GM18498 (cell line): ENCODE data around the gene MYO3B.
"Not testable (repeated sequence)": the region's sequence is repeated elsewhere in the genome, so short reads cannot be mapped to it uniquely, and the experiment has no call there.

Experiments used
- ATAC-seq: cut with Tn5 transposase; IDR thresholded peaks from one replicate; pipeline ENCODE4 v1.9.1; 2021; ENCODE audit warnings: mild to moderate bottlenecking, moderate library complexity; ENCODE audit not compliant: unreplicated experiment

MYO3B gene

DNA sequence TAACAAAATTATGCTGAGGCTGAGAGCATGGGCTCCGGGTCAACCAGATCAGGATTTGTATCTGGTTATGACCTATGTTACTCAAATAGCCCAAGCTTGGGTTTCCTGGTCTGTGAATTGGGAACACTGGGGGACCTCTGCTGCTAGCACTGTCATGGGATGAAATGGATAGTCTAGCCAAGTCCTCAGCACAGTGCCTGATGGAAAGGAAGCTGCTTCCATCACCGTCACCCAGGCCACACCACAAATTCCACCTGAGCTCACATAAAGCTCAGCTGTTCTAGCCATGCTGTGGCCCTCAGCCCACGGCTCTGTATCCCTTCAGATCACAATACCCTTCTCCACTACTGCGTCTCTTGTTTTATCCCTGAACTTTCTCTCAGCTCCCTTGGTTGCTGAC lies 357.6 kb downstream of the MYO3B start:
- no peak for ATAC-seq

DNA sequence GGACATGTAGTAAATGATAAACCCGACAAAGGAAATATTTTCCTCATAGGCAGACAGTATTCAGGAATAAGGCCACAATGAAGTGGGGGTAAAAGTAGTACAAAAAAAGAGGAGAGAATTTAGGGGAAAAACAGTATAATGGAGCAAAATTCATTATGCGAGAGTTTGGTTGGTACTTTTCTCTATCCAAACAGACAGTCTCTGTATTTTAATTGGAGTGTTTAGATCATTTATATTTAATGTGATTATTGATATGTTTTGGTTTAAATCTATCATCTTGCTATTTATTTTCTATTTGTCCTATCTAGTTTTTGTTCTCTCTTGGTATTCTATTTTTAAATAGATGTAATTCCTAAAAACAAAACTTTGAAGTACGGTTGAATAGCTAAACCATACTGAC lies 366.9 kb downstream of the MYO3B start:
- ATAC-seq = no peak

DNA sequence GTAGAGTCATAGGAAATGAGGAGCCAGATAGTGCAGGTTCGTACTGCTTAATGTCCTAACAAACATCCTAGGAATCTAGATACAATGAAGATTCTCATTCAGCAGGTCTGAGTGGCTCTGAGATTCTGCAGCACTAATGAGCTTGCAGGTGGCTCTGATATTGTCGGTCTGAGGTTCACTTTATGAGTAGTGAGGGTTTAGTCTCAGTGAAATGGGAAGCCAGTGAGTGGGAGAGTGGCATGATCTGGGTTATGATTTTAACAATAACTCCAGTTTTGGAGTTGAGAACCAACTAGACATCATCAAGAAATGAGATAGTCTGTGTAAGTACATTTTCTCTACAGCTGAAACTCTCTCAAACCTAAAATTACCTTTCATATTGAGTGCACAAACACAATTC lies 370.4 kb downstream of the MYO3B start:
- no peak for ATAC-seq

DNA sequence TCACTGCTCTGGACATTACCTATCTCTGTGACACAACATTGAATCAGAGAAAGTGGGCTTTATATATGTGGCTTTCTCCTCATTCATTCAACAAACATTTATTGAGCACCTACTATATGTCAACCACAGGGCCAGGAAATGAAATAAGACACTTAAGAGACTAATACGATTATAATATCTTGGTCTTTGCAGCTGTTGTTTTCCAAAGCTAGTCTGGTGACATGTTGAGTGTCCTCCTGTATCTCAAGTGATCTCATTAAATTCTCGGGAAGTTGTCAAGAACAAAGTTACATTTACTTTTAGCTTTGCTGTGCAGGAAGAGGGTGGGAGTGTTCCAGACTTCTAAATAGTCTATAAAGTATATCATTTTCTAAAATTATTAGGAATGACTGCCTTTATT lies 372.6 kb downstream of the MYO3B start:
- ATAC-seq = no peak

DNA sequence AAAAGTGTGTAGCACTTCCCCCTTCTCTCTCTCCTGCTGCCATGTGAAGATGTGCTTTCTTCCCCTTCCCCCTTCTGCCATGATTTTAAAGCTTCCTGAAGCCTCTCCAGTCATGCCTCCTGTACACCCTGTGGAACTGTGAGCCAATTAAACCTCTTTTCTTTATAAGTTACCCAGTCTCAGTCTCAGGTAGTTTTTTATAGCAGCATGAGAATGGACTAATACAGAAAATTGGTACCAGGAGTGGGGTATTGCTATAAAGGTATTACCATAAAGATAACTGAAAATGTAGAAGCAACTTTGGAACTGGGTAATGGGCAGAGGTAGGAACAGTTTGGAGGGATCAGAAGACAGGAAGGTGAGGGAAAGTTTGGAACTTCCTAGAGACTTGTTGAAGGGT lies 374.0 kb downstream of the MYO3B start:
- not testable (repeated sequence) for ATAC-seq

DNA sequence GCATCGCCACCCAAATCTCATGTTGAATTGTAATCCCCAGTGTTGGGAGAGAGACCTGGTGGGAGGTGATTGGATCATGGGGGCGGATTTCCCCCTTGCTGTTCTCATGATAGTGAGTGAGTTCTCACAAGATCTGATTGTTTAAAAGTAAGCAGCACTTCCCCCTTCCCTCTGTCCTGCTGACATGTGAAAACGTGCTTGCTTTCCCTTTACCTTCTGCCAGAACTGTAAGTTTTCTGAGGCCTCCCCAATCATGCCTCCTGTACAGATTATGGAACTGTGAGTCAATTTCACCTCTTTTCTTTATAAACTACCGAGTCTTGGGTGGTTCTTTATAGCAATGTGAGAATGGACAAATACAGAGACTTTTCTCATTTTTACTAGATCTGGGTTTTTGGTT lies 375.8 kb downstream of the MYO3B start:
- ATAC-seq = no peak

DNA sequence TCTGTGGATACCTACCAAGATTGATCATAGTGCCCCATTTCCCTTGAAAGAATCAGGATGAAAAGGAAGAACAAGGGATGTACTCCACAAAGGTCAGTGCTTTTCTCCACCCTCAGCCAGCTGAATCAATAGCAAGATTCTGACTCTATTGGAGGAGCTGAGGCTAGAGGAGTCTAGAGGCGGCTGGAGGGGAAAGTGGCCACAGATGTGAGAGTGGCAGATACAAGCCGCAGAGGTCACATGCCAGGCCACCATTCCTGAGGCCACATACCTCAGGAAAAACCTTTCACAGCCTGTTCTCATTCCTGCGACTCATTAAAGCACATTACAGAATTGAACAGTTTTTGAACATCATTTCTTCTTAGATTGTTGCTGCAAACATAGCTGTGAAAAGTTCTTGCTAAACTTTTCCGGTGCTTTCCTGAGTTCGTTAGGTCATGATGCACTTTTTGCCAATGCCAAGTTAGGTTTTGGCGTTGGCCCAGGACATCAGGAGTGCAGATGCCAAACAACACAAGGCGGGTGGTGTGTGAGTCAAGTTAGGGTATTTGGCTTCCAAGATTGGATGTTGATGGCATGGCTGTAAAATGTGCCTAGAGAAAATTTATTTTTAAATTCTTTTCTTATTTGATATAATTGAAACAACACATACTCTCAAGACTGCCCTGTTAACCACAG lies 376.5 kb downstream of the MYO3B start:
- no peak for ATAC-seq

DNA sequence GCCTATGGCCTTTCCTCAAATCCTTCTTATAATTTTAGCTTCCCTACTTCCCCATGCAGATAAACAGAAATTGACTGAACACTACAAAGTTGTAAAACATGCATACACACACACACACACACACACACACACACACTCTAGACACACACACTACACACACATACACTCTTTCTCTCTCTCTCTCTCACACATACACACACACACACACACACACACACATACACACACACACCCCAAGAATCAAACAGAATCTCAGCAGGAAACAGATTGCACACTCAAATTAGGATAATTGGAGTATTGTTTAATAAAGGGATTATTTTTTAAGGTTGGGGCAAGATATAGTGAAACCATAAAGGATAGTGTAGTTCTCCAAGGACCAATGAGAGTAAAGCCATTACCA lies 385.0 kb downstream of the MYO3B start:
- no peak for ATAC-seq

DNA sequence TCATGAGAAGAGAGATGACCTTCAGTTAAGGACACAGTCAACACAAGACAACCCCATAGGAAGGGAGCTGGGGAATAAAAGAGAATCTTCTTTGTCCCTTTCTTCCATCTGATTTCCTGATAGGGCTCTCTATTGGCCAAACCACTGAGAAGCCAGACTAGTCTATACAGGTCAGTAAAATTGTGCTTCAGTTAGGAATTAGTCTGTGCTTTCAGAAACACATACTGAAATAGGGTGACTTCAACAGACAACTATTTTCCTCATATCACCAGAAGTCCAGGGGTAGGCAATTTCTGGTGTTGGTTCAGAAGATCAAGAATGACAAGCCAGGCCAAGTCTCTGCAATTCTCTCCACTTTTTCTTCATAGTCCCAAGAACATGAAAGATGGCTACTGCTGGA lies 385.5 kb downstream of the MYO3B start:
- no peak for ATAC-seq

DNA sequence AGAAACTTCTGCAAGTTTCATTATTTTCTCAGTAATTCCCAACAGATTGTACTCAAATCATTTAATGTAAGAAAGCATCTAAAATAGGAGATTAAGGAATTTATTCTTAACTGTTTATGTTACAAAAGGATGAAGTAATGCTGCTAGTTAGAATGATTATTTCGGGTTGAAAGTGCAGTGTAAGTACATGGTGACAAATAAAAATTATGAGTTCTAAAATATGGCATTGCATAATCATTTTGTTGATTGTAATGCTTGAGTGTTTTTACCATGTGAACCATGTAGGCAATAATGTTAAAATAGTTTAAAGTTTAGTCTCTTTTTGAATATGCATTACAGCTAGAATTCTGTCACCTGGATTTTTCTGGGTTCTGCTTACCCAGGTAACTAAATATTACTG lies 388.2 kb downstream of the MYO3B start:
- ATAC-seq = no peak

DNA sequence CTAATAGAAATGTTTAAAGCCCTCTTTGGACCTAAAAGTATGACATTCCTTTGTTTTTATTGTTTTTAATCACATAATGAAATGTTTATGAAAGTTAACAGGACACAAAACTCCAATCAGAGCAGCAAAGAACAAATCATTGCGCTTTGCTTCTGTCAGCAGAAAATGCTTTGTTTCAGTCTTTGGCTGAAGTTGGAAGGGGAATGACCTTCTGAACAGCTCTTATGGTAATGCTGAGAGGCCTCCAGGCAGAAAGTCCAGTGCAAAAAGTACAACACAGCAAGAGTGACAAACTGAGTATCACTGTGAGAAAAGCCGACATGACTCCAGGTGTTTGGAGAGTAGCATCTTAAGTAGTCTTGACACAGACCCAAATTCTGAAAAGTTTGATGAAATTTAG lies 389.5 kb downstream of the MYO3B start:
- no peak for ATAC-seq

DNA sequence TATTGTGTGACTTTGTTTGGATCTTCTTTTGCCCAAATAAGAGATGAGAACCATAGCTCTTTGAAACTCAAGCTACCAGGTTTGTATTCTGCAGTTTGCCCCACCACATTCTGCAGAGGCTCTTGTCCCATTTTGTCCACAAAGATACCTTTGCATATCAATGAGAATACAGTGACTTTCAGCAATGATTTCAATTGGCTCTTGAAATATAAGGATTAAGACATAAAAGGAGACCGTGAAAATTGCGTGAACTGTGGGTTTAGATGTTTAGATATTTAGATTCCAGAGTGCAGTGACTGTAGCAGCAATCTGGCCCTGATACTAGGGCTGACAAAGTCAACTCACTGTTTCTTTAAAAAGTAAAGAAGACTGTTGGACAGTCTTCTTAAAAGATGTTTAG lies 390.6 kb downstream of the MYO3B start:
- ATAC-seq = no peak

DNA sequence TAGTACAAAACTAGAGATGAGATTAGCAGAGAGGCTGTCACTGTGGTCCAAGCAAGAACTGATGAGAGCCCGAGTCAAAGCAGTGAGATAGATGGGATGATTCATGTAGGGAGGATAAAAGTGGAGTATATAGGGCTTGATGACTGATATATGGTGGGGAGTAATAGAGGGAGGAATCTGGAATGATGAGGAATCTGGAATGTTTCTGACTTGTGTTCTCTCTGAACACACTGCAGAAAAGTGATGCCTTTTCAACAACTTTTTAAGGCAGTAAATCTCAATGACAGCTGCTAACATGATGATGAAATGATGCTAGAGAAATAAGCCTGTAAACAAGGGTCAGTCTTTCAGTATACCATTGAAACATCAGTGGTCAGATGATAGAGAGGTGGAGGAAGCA lies 393.7 kb downstream of the MYO3B start:
- ATAC-seq = no peak

DNA sequence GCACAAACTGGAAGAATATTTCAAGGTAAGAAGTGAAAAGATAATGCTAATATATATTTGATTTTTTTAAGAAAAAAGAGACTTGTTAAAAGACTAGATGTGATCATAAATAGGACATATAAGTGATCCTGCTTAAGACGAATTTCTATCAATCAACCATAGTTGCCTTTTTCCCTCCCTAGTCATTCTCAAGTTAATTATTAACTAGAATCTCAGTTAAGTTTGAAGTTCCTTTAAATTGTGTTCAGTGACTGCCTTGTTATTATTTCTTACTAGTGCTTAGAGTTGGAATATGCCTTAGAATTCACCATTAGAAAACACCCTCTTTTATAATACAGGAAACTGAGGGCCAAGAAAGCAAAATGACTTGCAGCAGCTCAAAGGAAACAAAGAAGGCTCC lies 395.7 kb downstream of the MYO3B start:
- no peak for ATAC-seq

DNA sequence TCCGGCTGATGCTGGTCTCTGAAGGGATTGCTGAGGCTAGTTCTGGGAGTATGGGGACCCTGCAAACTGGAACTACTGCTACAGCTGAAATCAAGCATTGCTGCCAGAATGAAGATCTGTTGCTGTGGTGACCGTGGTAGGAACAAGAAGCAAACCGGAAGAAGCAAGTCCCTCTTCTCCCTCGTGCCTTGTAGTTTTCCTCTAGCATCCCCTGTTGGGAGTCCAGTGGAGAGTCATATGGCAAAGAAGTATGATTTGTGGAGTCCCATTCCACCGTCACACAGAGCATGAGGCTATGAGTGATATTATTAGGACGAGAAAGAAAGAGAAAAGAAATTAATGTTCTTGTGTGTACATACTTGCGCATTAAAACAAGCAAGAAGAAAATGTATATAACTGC lies 398.3 kb downstream of the MYO3B start:
- ATAC-seq = no peak

DNA sequence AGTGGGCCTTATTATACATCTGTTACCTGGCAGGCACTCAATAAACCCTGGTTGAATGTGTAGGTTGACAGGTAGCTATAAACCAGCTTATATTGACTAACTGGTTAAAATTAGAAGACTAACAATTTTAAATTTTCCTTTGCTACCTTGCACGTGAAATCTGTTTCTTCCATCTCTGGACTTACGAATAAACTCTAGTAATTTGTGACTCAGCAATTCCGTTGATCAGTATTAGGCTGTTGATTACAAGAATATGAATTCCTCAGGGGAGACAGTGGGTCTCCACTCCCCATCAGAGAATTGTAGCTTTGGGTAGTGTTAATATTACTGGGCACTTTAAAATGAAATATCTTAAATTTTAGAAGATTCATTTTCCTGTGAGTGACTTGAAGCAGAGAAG lies 399.4 kb downstream of the MYO3B start:
- no peak for ATAC-seq

DNA sequence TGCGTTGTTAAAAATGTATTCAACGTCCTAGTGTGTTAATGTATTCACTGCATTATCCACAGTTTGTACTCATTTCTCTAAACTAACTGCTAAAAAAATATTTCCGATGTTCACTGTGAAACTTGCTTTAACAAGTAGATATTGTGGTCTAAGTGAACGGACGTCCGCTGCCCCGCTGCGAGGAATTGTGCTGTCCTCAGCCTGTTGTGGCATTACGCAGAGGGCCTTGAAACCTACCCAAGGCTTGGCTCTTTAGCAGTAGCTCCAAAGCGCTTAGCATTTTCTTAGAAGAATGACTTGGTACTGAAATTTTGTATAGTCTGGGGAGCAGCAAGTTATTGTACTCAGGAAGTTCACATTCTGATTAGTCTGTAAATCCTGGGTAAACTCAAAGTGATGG lies 400.7 kb downstream of the MYO3B start:
- ATAC-seq = no peak

DNA sequence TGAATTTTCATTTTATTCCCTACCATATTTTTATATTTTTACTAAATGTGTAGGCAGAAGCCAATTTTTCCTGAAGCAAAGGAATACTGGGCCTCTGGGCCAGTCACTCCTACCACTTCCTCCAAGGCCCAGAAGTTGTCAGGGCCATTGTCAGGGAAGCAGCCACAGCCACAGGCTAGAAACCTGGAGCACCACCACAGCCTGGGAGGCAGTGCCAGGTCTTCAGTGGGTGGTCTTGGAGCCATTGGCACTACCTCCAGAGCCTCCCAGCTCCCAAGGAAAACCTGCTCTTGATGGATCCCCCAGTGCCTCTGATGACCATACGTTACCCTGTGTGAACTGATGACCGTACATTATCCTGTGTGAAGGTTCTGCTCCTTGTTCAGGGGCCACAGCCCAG lies 401.6 kb downstream of the MYO3B start:
- no peak for ATAC-seq

DNA sequence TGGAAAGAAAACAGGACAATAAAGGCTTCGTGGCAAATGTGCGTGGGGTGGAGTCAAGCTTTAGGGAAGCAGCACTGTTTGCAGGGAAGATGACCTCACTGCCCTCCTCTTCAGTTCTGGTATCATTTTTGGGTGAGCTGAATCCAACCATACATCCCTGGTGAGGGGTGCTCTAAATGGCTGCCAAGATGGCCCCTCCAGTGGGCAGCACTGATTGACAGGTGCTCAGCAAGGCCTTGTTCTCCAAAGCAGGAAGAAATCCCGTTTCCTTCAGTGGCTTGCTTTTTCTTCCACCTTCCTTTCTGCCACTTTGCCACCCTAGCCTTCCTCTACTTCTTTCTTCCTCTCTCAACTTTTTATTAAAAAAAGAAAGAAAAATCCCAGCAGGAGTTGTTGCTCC lies 404.4 kb downstream of the MYO3B start:
- ATAC-seq = no peak

DNA sequence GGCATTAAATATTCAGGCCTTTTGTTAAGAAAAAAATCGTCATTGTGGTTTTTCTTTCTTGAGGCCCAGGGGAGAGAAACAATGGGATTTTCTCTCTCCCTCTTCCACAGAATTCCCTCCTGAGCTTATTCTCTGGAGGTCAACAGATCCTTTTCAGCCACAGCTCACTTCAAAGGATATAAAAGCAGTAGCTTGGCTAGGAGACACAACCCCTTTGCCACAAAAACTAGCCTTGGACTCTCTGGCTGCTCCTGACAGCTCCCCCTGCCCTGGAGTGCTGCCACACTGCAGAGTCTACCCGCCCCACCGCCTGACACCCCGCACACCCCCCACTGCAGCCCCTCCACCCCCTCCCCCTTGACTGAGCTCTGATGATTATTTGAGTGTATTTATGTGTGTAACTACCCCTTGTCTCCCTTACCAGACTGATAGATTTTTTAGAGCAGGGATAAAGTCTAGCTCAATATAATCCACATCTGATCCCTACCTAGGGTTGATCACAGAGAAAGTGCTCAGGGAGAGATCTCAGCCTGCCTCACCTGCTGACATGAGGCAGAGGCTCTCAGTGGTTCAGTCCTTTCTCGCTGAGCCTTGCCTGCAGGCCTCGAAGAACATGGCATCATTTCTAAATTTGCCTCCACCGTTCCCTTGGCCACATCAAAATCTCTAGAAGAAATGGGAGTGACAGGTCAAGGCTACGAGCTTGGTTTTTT lies 405.0 kb downstream of the MYO3B start:
- ATAC-seq = no peak

DNA sequence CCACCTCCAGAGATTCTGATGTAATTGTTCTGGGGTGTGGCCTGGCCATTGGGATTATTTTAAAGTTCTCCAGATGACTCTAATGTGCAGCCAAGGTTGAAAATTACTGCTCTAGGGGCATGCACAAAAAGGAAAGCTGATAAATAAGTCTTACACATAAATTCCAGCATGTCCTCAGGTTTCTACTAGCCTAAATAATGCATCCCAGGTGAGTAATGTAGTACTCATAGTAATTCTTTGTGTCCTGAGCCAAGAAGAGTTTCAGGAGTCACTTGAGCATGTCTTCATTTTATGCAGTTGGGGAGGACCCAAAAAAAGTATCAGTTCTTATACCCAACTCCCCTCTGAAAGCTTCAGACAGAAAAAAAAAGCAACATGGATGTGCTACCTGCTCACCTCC lies 407.1 kb downstream of the MYO3B start:
- ATAC-seq = no peak

DNA sequence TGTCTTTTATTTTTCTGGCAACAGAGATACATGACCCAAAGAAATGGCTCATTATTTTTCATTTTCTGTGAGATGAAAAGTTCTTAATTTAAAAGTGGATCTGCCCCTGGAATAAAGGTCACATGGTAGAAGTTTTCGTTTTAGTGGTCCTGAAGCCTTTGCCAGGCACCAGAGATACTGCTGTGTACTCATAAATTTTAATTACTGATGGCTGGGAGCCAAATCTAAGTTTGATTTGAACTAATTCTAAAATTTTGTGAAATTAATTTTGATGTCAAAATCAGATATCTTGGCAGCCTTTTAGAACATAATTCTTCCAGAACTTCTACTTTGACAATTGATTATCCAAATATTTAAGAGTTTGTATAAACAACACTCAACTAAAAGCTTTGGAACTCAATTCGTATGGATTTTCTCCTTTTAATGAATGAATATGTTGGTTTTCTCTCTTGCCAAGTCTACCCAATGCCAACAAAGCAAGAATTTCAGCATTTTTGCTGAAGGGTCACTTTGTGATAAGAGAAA lies 408.7 kb downstream of the MYO3B start:
- ATAC-seq = no peak

DNA sequence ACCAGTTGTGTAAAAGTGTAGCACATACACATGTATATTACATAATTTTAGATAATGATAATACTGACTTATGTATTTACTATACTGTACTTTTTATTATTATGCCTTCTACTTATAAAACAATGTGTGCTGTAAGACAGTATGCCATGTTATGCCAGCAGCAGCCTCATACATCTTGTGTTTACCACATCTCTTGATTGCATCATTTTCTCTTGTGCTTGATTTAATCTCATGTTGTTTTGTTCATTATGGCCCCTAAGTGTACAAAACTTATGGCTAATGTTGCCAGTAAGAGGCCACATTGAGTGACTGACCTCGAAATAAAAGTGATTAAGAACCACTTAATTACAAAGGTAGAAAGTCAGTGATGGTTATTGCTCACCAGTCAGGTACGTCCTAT lies 409.2 kb downstream of the MYO3B start:
- no peak for ATAC-seq
